Transverse colon (tissue), 4 donors: Measurements from ENCODE around the gene ARHGAP32.

Experiments
- CTCF ChIP-seq, 5 experiments: fragments of 200-600 bp in 3 of 5; fragments of 450-650 bp in 2 of 5; sonication (generic) in 3 of 5; IDR thresholded peaks; 1 replicate in 2 of 5; 2 replicates in 3 of 5; pipeline ENCODE4 v1.5.1; 2016 to 2017; ENCODE audit warnings: antibody characterized with exemption in 5 of 5, inconsistent platforms in 3 of 5, mild to moderate bottlenecking in 2 of 5, moderate library complexity in 1 of 5
- EP300 ChIP-seq: sonication (generic); formaldehyde crosslinking; IDR thresholded peaks from one replicate; pipeline ENCODE4 v1.6.1; 2017; ENCODE audit warnings: antibody characterized with exemption, low read depth
- POLR2A ChIP-seq: fragments of 450-650 bp; IDR thresholded peaks from one replicate; pipeline ENCODE4 v1.6.1; 2016; ENCODE audit warnings: antibody characterized with exemption, mild to moderate bottlenecking, moderate library complexity
- POLR2AphosphoS5 ChIP-seq, 3 donors: sonication (generic); formaldehyde crosslinking; IDR thresholded peaks; one replicate each; pipeline ENCODE4 v1.6.1; 2016; ENCODE audit warnings: antibody characterized with exemption in 3 of 3

GRCh38 chr11:128919216-128919615, 272.9 kb downstream of the ARHGAP32 start:
- no peak for TF ChIP-seq POLR2AphosphoS5 (IDR thresholded peaks at IDR 0.05)
- TF ChIP-seq CTCF (IDR thresholded peaks at IDR 0.05) = no peak
- TF ChIP-seq POLR2A = no peak
- no peak for TF ChIP-seq EP300
